H1 (cell line): ENCODE data around the gene CAMTA1. TPM values are rescaled to one million over a fixed set of nuclear protein-coding genes. Genes with fewer than 3 reads are reported as not detected.

Source experiments
- CTCF ChIA-PET: fragments of 300-600 bp; sonication (Branson Sonifier 250); formaldehyde crosslinking; loops from one replicate; lab custom pipeline; 2021; ENCODE audit not compliant: partially characterized antibody; lab: Charles Lee
- POLR2A ChIA-PET: fragments of 300-600 bp; sonication (Branson Sonifier 250); formaldehyde crosslinking; loops from one replicate; lab custom pipeline; 2021; ENCODE audit warnings: inconsistent platforms; ENCODE audit not compliant: partially characterized antibody; lab: Charles Lee
- DNase-seq, 2 experiments: peaks; one replicate each; pipeline versions ENCODE4 v3.0.0 to v3.0.0-alpha.2; 2010 to 2022; ENCODE audit warnings: low spot score in 2 of 2, low read depth in 1 of 2, mixed read lengths in 1 of 2
- FAIRE-seq: peaks from 2 replicates; lab custom pipeline; 2011; peaks lifted over from hg19 to GRCh38; lab: Jason Lieb, UNC
- H2AFZ ChIP-seq: 2 replicates; pipeline ENCODE4 v1.8.1; 2012; ENCODE audit warnings: low read length, inconsistent platforms
- H2AK5ac ChIP-seq: 2 replicates; pipeline ENCODE4 v1.6.1; 2013; ENCODE audit warnings: low read depth, low read length
- H2BK120ac ChIP-seq: replicated peaks from 2 replicates; pipeline ENCODE3; 2013; ENCODE audit warnings: low read depth, low read length, inconsistent platforms
- H2BK12ac ChIP-seq: 2 replicates; pipeline ENCODE4 v1.6.1; 2013; ENCODE audit warnings: low read depth, low read length
- H2BK15ac ChIP-seq: 2 replicates; pipeline ENCODE4 v1.6.1; 2013; ENCODE audit warnings: low read length
- H2BK20ac ChIP-seq: 2 replicates; pipeline ENCODE4 v1.6.1; 2013; ENCODE audit warnings: low read length
- H2BK5ac ChIP-seq: 2 replicates; pipeline ENCODE4 v1.6.1; 2013; ENCODE audit warnings: low read depth, low read length
- H3K14ac ChIP-seq: 2 replicates; pipeline ENCODE4 v1.6.1; 2013; ENCODE audit warnings: inconsistent platforms; ENCODE audit not compliant: insufficient read length
- H3K18ac ChIP-seq: 2 replicates; pipeline ENCODE4 v1.6.1; 2013; ENCODE audit warnings: low read length; ENCODE audit errors: extremely low read depth
- H3K23ac ChIP-seq: 2 replicates; pipeline ENCODE4 v1.6.1; 2013; ENCODE audit warnings: inconsistent platforms; ENCODE audit not compliant: insufficient read length
- H3K23me2 ChIP-seq: 2 replicates; pipeline ENCODE4 v1.6.1; 2013; ENCODE audit warnings: low read depth, low read length
- H3K27ac ChIP-seq: 2 replicates; pipeline ENCODE4 v1.6.1; 2011; ENCODE audit warnings: low read depth, low read length, inconsistent platforms
- H3K27me3 ChIP-seq, 4 experiments: replicated peaks in 1 of 4; 1 replicate in 1 of 4; 2 replicates in 3 of 4; pipeline versions ENCODE4 v1.6.1 to v1.8.1; 2011 to 2013; ENCODE audit warnings: low read length in 3 of 4, mild to moderate bottlenecking in 3 of 4, inconsistent platforms in 2 of 4, mixed read lengths in 2 of 4, moderate library complexity in 1 of 4; ENCODE audit not compliant: control insufficient read depth in 3 of 4, insufficient read depth in 3 of 4; ENCODE audit errors: extremely low read depth in 1 of 4
- H3K36me3 ChIP-seq, 4 experiments: 2 replicates each; pipeline versions ENCODE4 v1.6.1 to v1.8.1; 2011 to 2013; ENCODE audit warnings: mild to moderate bottlenecking in 4 of 4, low read length in 3 of 4, moderate library complexity in 2 of 4, control low read depth in 1 of 4, inconsistent platforms in 1 of 4; ENCODE audit not compliant: insufficient read depth in 4 of 4, control insufficient read depth in 2 of 4
- H3K4ac ChIP-seq: replicated peaks from 2 replicates; pipeline ENCODE3; 2013; ENCODE audit warnings: low read length, low read depth, mixed read lengths, inconsistent platforms; ENCODE audit not compliant: insufficient read length
- H3K4me1 ChIP-seq, 4 experiments: replicated peaks in 1 of 4; 1 replicate in 1 of 4; 2 replicates in 3 of 4; pipeline versions ENCODE4 v1.6.1 to v1.8.1; 2011 to 2013; ENCODE audit warnings: low read length in 3 of 4, inconsistent platforms in 2 of 4, mixed read lengths in 1 of 4; ENCODE audit not compliant: insufficient read depth in 4 of 4, control insufficient read depth in 3 of 4
- H3K4me2 ChIP-seq, 2 experiments: 2 replicates each; pipeline versions ENCODE4 v1.6.1 to v1.8.1; 2011 to 2013; ENCODE audit warnings: low read depth in 2 of 2, low read length in 2 of 2, control low read depth in 1 of 2, inconsistent platforms in 1 of 2, mild to moderate bottlenecking in 1 of 2; ENCODE audit not compliant: insufficient read depth in 1 of 2
- H3K4me3 ChIP-seq, 4 experiments: fragments of 200-600, 300-600 bp in 1 of 4; sonication (generic), shearing (Covaris generic), sonication (Bioruptor Twin) in 1 of 4; 2 replicates each; pipeline versions ENCODE4 v1.5.1 to v1.8.1; 2011 to 2016; ENCODE audit warnings: low read length in 4 of 4, low read depth in 3 of 4, control low read depth in 2 of 4, inconsistent platforms in 2 of 4, mild to moderate bottlenecking in 2 of 4, mixed read lengths in 1 of 4, moderate library complexity in 1 of 4; ENCODE audit not compliant: insufficient read depth in 2 of 4; ENCODE audit errors: extremely low read depth in 1 of 4
- H3K56ac ChIP-seq: replicated peaks from 2 replicates; pipeline ENCODE3; 2013; ENCODE audit warnings: low read depth, mild to moderate bottlenecking, mixed read lengths, low read length, inconsistent platforms; ENCODE audit not compliant: insufficient read length
- H3K79me1 ChIP-seq: 2 replicates; pipeline ENCODE4 v1.6.1; 2013; ENCODE audit warnings: low read depth, low read length, control low read depth
- H3K79me2 ChIP-seq, 2 experiments: 2 replicates each; pipeline versions ENCODE4 v1.6.1 to v1.8.1; 2012 to 2013; ENCODE audit warnings: low read length in 2 of 2, mild to moderate bottlenecking in 2 of 2, inconsistent platforms in 1 of 2; ENCODE audit not compliant: insufficient read depth in 2 of 2, control insufficient read depth in 1 of 2
- H3K9ac ChIP-seq, 4 experiments: replicated peaks in 1 of 4; 1 replicate in 1 of 4; 2 replicates in 3 of 4; pipeline versions ENCODE4 v1.6.1 to v1.8.1; 2011 to 2013; ENCODE audit warnings: low read depth in 3 of 4, low read length in 3 of 4, control low read depth in 2 of 4, mild to moderate bottlenecking in 2 of 4, moderate library complexity in 2 of 4, inconsistent platforms in 1 of 4; ENCODE audit errors: extremely low read depth in 1 of 4
- H3K9me3 ChIP-seq, 2 experiments: 2 replicates each; pipeline versions ENCODE4 v1.6.1 to v1.8.1; 2012 to 2013; ENCODE audit warnings: mild to moderate bottlenecking in 2 of 2, moderate library complexity in 2 of 2, control low read depth in 1 of 2, inconsistent platforms in 1 of 2, low read depth in 1 of 2, low read length in 1 of 2, mixed read lengths in 1 of 2; ENCODE audit not compliant: insufficient read depth in 2 of 2
- H4K20me1 ChIP-seq, 2 experiments: replicated peaks in 1 of 2; 2 replicates each; pipeline versions ENCODE3 to v1.8.1; 2011 to 2013; ENCODE audit warnings: inconsistent platforms in 2 of 2, low read length in 2 of 2, mild to moderate bottlenecking in 1 of 2; ENCODE audit not compliant: insufficient read depth in 2 of 2, control insufficient read depth in 1 of 2
- H4K5ac ChIP-seq: 2 replicates; pipeline ENCODE4 v1.6.1; 2013; ENCODE audit warnings: low read length, low read depth, mixed read lengths, inconsistent platforms; ENCODE audit not compliant: insufficient read length
- H4K8ac ChIP-seq: 2 replicates; pipeline ENCODE4 v1.8.0; 2013; ENCODE audit warnings: mild to moderate bottlenecking, moderate library complexity, low read length, inconsistent platforms; ENCODE audit not compliant: insufficient read depth; ENCODE audit errors: extremely low read depth
- H4K91ac ChIP-seq: replicated peaks from 2 replicates; pipeline ENCODE3; 2013; ENCODE audit warnings: low read length, mixed read lengths, inconsistent platforms; ENCODE audit not compliant: insufficient read length
- RFX5 ChIP-seq: IDR thresholded peaks from 2 replicates; pipeline ENCODE4 v1.6.1; 2011; ENCODE audit warnings: low read depth, low read length, improper control_type of control experiment, borderline replicate concordance
- WGBS, 2 experiments: shearing (Covaris generic) in 1 of 2; methylation state at CpG; one replicate each; pipeline versions ENCODE4 v1.1.6 to v1.1.7; 2013 to 2015; ENCODE audit warnings: low lambda C conversion rate in 2 of 2, mixed read lengths in 2 of 2, inconsistent platforms in 1 of 2, low coverage in 1 of 2, missing lambda C conversion rate in 1 of 2; ENCODE audit not compliant: insufficient replicate concordance in 2 of 2, insufficient coverage in 1 of 2, insufficient read length in 1 of 2; ENCODE audit errors: extremely low coverage in 1 of 2, missing lambda C conversion rate in 1 of 2; 5-methylcytosine and 5-hydroxymethylcytosine counted together
- polyA plus RNA-seq, 7 experiments: library from polyadenylated mRNA; depleted of rRNA in 3 of 7; stranded (reverse) in 5 of 7; unstranded in 2 of 7; fragments of >200 nt in 5 of 7; fragments of 200-250 nt in 2 of 7; gene quantifications; 1 replicate in 5 of 7; 2 replicates in 1 of 7; 4 replicates in 1 of 7; pipeline versions ENCODE4 v1.2.1 to v1.2.3, GENCODE V29; 2011 to 2013; ENCODE audit warnings: missing spikeins in 2 of 7, mixed read lengths in 2 of 7
- total RNA-seq: library from RNA; stranded (reverse); fragmentation: NEBNext Ultra II Directional; extraction: Animal tissue kit (Norgen Biotek cat#: 25700); gene quantifications from 2 replicates; pipeline ENCODE4 v1.2.1, GENCODE V29; 2021

Gene CAMTA1
- total and polyA plus RNA-seq, 2 of the 8 experiments (the other 6 are each of a cell fraction or from before 2014, with no cell fraction given), result 65.0 to 119 TPM

GRCh38 chr1:7526196-7526866 is 741.1 kb downstream of the CAMTA1 start:
- Histone ChIP-seq H3K9ac (no peak overlapping the region), H3K23ac (no peak overlapping the region), H3K14ac (no peak overlapping the region), H3K4me2 (no peak overlapping the region), H3K27me3 (no peaks in the 10 kb centered on the region), H4K20me1 (no peaks in the 10 kb centered on the region), H2BK5ac (no peak overlapping the region), H3K79me1 (no peaks in the 10 kb centered on the region), H2AFZ (no peak overlapping the region), H3K56ac (no peak overlapping the region), H3K18ac (no peak overlapping the region; the same call in 1 of the 2 replicates), H3K36me3 (no peaks in the 10 kb centered on the region), H2AK5ac (no peak overlapping the region), H3K4me3 (no peak overlapping the region), H2BK20ac (no peak overlapping the region), H4K8ac (no peak overlapping the region), H3K79me2 (no peaks in the 10 kb centered on the region), H2BK15ac (no peak overlapping the region), H3K4ac (no peak overlapping the region), H4K91ac (no peak overlapping the region), H2BK120ac (no peak overlapping the region), H3K23me2 (no peaks in the 10 kb centered on the region), H2BK12ac (no peak overlapping the region), H3K27ac (no peak overlapping the region), H4K5ac (no peak overlapping the region), H3K4me1 (peaks cover 0 to 4% (median 2%) of the 10 kb centered on the region in 4 experiments; a peak in 3 of 7 replicates), H3K9me3 (no peaks in the 10 kb centered on the region)
- WGBS, 2 experiments, result 90% methylated on average over 8 of the region's 10 CpGs; no CpG with 5 or more reads in 1 of the 2 experiments
- CTCF ChIA-PET, result interaction anchor here (4.4 kb wide), 1 partner anchor 14 kb away, joined by 19 read pairs; no protein-coding TSS in a partner anchor
- POLR2A ChIA-PET, result interaction anchor here (1.6 kb wide), 1 partner anchor 9 kb away, joined by 5 read pairs; no protein-coding TSS in a partner anchor
- no peak for FAIRE-seq
- DNase-seq, result no peak
- no peak for TF ChIP-seq RFX5
